ENCODE data around the gene PRRC2C. TPM values are rescaled to one million over a fixed set of nuclear protein-coding genes. Genes with fewer than 3 reads are reported as not detected.
A peak's percentile ranks its signal among the peaks of the same experiment; 100 is the strongest.
"Not testable (repeated sequence)": the region's sequence is repeated elsewhere in the genome, so short reads cannot be mapped to it uniquely, and the experiment has no call there.

The PRRC2C gene
- total RNA-seq (2014; rRNA removed; shearing (Covaris generic)) (73.5 and 75.3 TPM in 2 replicates), total RNA-seq (2022) (191 and 203 TPM in 2 replicates), Bru-seq, nascent RNA (percentile 97 among the genes with signal in this experiment), BruChase-seq, experiment 1, labeled RNA remaining after a 6-hour chase (percentile 97 among the genes with signal in this experiment), BruChase-seq, experiment 2, labeled RNA remaining after a 2-hour chase (percentile 96 among the genes with signal in this experiment)
- long read RNA-seq, partial matches to known transcripts: 25 of 44 reads
- long read RNA-seq, other reads (novel, unspliced or antisense): 19 of 44 reads

- H4K20me1 ChIP-seq (ENCODE audit: insufficient read depth, low read length): peaks cover 44% of the 10 kb centered on the region
- peaks cover 52% of the 10 kb centered on the region for H3K79me2 ChIP-seq (ENCODE audit: insufficient read depth, low read depth, low read length)
- TF ChIP-seq CTCF (conservative IDR thresholded peaks at IDR 0.05; ENCODE audit: low read length) (peak; percentile 86), EZH2phosphoT487 (IDR thresholded peaks at IDR 0.05; ENCODE audit: borderline replicate concordance, low read depth, low read length) (no peak)
- no peaks in the 10 kb centered on the region for H3K9me3 ChIP-seq (ENCODE audit: low read length)
- H3K27ac ChIP-seq (ENCODE audit: low read depth, low read length, poor library complexity, severe bottlenecking): peak within 1 kb of the TSS; percentile 87
- DNase-seq (ENCODE audit: low spot score): peak; percentile 98
- peak within 1 kb of the TSS; percentile 87 for H2AFZ ChIP-seq (ENCODE audit: low read length)
- H3K4me3 ChIP-seq (ENCODE audit: low read depth, low read length, poor library complexity, severe bottlenecking): peak within 1 kb of the TSS; percentile 97
- no TSS peak for BruUV-seq (replicated peaks)
- ChIA-PET CTCF (ENCODE audit: unreplicated experiment) (interaction anchor here (0.7 to 1.2 kb wide), 2 partner anchors 9 to 159 kb away, joined by 3 read pairs; no protein-coding TSS in a partner anchor), POLR2A (interaction anchor here (0.7 to 1.4 kb wide), 6 partner anchors 8 to 258 kb away, joined by 3 to 7 read pairs (median 4); no protein-coding TSS in a partner anchor)
- peaks cover 38% of the 10 kb centered on the region for H3K4me1 ChIP-seq (ENCODE audit: insufficient read depth, low read length, poor library complexity, severe bottlenecking)
- intact Hi-C loops (cut with micrococcal nuclease; ENCODE audit: unreplicated experiment): loop anchor here (2.0 to 5.0 kb wide), 4 partner anchors 233 to 1047 kb away; partner anchors contain the start of genes METTL13, SUCO and VAMP4
- H3K4me2 ChIP-seq (ENCODE audit: low read length): peak within 1 kb of the TSS; percentile 95
- peaks cover 37% of the 10 kb centered on the region for H3K36me3 ChIP-seq (ENCODE audit: insufficient read depth, low read length)
- H3K9me2 ChIP-seq (ENCODE audit: insufficient read depth, low read length): no peaks in the 10 kb centered on the region
Observed at GRCh38 chr1:171485375-171486047, at the start of gene PRRC2C. PRRC2C (plus strand) TSS chr1:171485530; CDS start chr1:171512089, 26,559 bp downstream.

- Histone ChIP-seq H3K4me3 (ENCODE audit: low read depth, low read length, poor library complexity, severe bottlenecking) (no peak overlapping the region), H3K36me3 (ENCODE audit: insufficient read depth, low read length) (no peaks in the 10 kb centered on the region), H2AFZ (ENCODE audit: low read length) (no peak overlapping the region), H3K9me3 (ENCODE audit: low read length) (no peaks in the 10 kb centered on the region), H3K9me2 (ENCODE audit: insufficient read depth, low read length) (no peaks in the 10 kb centered on the region), H3K4me2 (ENCODE audit: low read length) (no peak overlapping the region), H3K79me2 (ENCODE audit: insufficient read depth, low read depth, low read length) (no peaks in the 10 kb centered on the region), H4K20me1 (ENCODE audit: insufficient read depth, low read length) (no peaks in the 10 kb centered on the region), H3K27ac (ENCODE audit: low read depth, low read length, poor library complexity, severe bottlenecking) (no peak overlapping the region), H3K4me1 (ENCODE audit: insufficient read depth, low read length, poor library complexity, severe bottlenecking) (no peaks in the 10 kb centered on the region)
- BruUV-seq (replicated peaks): no TSS peak
- intact Hi-C loops (cut with micrococcal nuclease; ENCODE audit: unreplicated experiment): no loop called here
- TF ChIP-seq EZH2phosphoT487 (IDR thresholded peaks at IDR 0.05; ENCODE audit: borderline replicate concordance, low read depth, low read length) (no peak), CTCF (conservative IDR thresholded peaks at IDR 0.05; ENCODE audit: low read length) (no peak)
- no peak for DNase-seq (ENCODE audit: low spot score)
- ChIA-PET POLR2A (no interaction called here), CTCF (ENCODE audit: unreplicated experiment) (no interaction called here)
Observed at GRCh38 chr1:171438441-171438840, 46.9 kb upstream of the PRRC2C start.

GRCh38 chr1:171440201-171440600 lies 45.1 kb upstream of the PRRC2C start:
- H3K79me2 ChIP-seq (ENCODE audit: insufficient read depth, low read depth, low read length); CTCF ChIA-PET (ENCODE audit: unreplicated experiment); H3K36me3 ChIP-seq (ENCODE audit: insufficient read depth, low read length); H3K27ac ChIP-seq (ENCODE audit: low read depth, low read length, poor library complexity, severe bottlenecking); DNase-seq (ENCODE audit: low spot score); H3K4me3 ChIP-seq (ENCODE audit: low read depth, low read length, poor library complexity, severe bottlenecking); POLR2A ChIA-PET; intact Hi-C loops (cut with micrococcal nuclease; ENCODE audit: unreplicated experiment); H3K4me2 ChIP-seq (ENCODE audit: low read length); BruUV-seq (replicated peaks); H3K9me2 ChIP-seq (ENCODE audit: insufficient read depth, low read length); H4K20me1 ChIP-seq (ENCODE audit: insufficient read depth, low read length); H3K4me1 ChIP-seq (ENCODE audit: insufficient read depth, low read length, poor library complexity, severe bottlenecking); H2AFZ ChIP-seq (ENCODE audit: low read length); H3K9me3 ChIP-seq (ENCODE audit: low read length): not testable (repeated sequence)

- DNase-seq (ENCODE audit: low spot score); H3K4me2 ChIP-seq (ENCODE audit: low read length); intact Hi-C loops (cut with micrococcal nuclease; ENCODE audit: unreplicated experiment); H3K36me3 ChIP-seq (ENCODE audit: insufficient read depth, low read length); H3K9me3 ChIP-seq (ENCODE audit: low read length); H3K9me2 ChIP-seq (ENCODE audit: insufficient read depth, low read length); H2AFZ ChIP-seq (ENCODE audit: low read length); POLR2A ChIA-PET; H3K27ac ChIP-seq (ENCODE audit: low read depth, low read length, poor library complexity, severe bottlenecking); H3K79me2 ChIP-seq (ENCODE audit: insufficient read depth, low read depth, low read length); H3K4me3 ChIP-seq (ENCODE audit: low read depth, low read length, poor library complexity, severe bottlenecking); H4K20me1 ChIP-seq (ENCODE audit: insufficient read depth, low read length); CTCF ChIA-PET (ENCODE audit: unreplicated experiment); H3K4me1 ChIP-seq (ENCODE audit: insufficient read depth, low read length, poor library complexity, severe bottlenecking); BruUV-seq (replicated peaks): not testable (repeated sequence)
Observed at GRCh38 chr1:171441278-171441895, 43.9 kb upstream of the PRRC2C start.

All from OCI-LY7 (cell line).